Left colon (tissue), 2 donors: Measurements from ENCODE around the gene RXRA. TPM values are rescaled to one million over a fixed set of nuclear protein-coding genes. Genes with fewer than 3 reads are reported as not detected.

ENCODE experiments used
- ATAC-seq: fragments of 200-7000 bp; cut with Tn5 transposase; one replicate; pipeline ENCODE4 v1.9.1; 2020; ENCODE audit warnings: mild to moderate bottlenecking, moderate library complexity
- DNase-seq, 2 donors: peaks; one replicate each; pipeline ENCODE4 v3.0.0-alpha.2; 2020
- intact Hi-C, 2 donors: fragments of 100-400 bp; cut with DNase I in 1 of 2; cut with micrococcal nuclease in 1 of 2; formaldehyde crosslinking; loops; one replicate each; pipeline versions ENCODE4 v1.11.2 to v1.14.0; 2022; cut with DNase I, micrococcal nuclease
- total RNA-seq, 2 donors: library from RNA; stranded (reverse); fragmentation: NEBNext Ultra II Directional; extraction: Animal tissue kit (Norgen Biotek cat#: 25700); gene quantifications; one replicate each; pipeline ENCODE4 v1.2.1, GENCODE V29; 2021
- donor health status: DM: no; HTN: no; CAD: no.
- donor health status: DM: yes; HTN: yes; CAD: no.

RXRA gene
- total RNA-seq, 2 donors from 2014 or later: 68.3 to 88.9 TPM

- intact Hi-C loops: no loop called here
Measured at GRCh38 chr9:134331186-134332025, 5.2 kb downstream of the RXRA start.

GRCh38 chr9:134332266-134332665, 6.0 kb downstream of the RXRA start:
- intact Hi-C loops: no loop called here
- peak in 1 of 2 donors; percentile 45 for DNase-seq

More at GRCh38 chr9:134331186-134332025, 5.2 kb downstream of the RXRA start:
- ATAC-seq (no peak), DNase-seq (peak in 1 of 2 donors; percentile 16)

GRCh38 chr9:134332841-134333233, 6.6 kb downstream of the RXRA start:
- no peak for ATAC-seq
- DNase-seq: peak in 1 of 2 donors; percentile 16
- intact Hi-C loops: no loop called here

More at GRCh38 chr9:134332266-134332665, 6.0 kb downstream of the RXRA start:
- no peak for ATAC-seq

GRCh38 chr9:134333234-134333873, 7.1 kb downstream of the RXRA start:
- ATAC-seq (peak; percentile 65), DNase-seq (peak; percentile 89 to 90)
- intact Hi-C loops: no loop called here

GRCh38 chr9:134333874-134334581, 7.8 kb downstream of the RXRA start:
- ATAC-seq (peak; percentile 18), DNase-seq (peak; percentile 33 to 36)
- intact Hi-C loops: no loop called here

GRCh38 chr9:134335061-134335460, 8.8 kb downstream of the RXRA start:
- no peak for DNase-seq
- ATAC-seq: no peak
- intact Hi-C loops: no loop called here

GRCh38 chr9:134335486-134336220, 9.4 kb downstream of the RXRA start:
- intact Hi-C loops: no loop called here
- DNase-seq (peak; percentile 81), ATAC-seq (peak; percentile 64)

GRCh38 chr9:134336228-134336627, 10.0 kb downstream of the RXRA start:
- no peak for DNase-seq
- ATAC-seq: peak; percentile 32
- intact Hi-C loops: no loop called here

- DNase-seq (no peak), ATAC-seq (no peak)
- intact Hi-C loops: no loop called here
Measured at GRCh38 chr9:134336924-134337323, 10.7 kb downstream of the RXRA start.

GRCh38 chr9:134337469-134337868, 11.2 kb downstream of the RXRA start:
- intact Hi-C loops: no loop called here
- no peak for ATAC-seq
- no peak for DNase-seq

- DNase-seq (no peak), ATAC-seq (no peak)
- intact Hi-C loops: no loop called here
Measured at GRCh38 chr9:134338394-134339182, 12.3 kb downstream of the RXRA start.

GRCh38 chr9:134339183-134339806, 13.0 kb downstream of the RXRA start:
- intact Hi-C loops: no loop called here
- DNase-seq (peak in 1 of 2 donors; percentile 41), ATAC-seq (no peak)

GRCh38 chr9:134340475-134341160, 14.4 kb downstream of the RXRA start:
- intact Hi-C loops: no loop called here
- DNase-seq (no peak), ATAC-seq (no peak)

GRCh38 chr9:134341306-134341705, 15.1 kb downstream of the RXRA start:
- DNase-seq (peak; percentile 85 to 91), ATAC-seq (peak; percentile 88)
- intact Hi-C loops: no loop called here

- intact Hi-C loops: no loop called here
- DNase-seq (no peak), ATAC-seq (no peak)
Measured at GRCh38 chr9:134341929-134342745, 15.9 kb downstream of the RXRA start.

GRCh38 chr9:134342746-134343115, 16.5 kb downstream of the RXRA start:
- DNase-seq: no peak
- no peak for ATAC-seq
- intact Hi-C loops: no loop called here
